Measurements from ENCODE around the gene ZSCAN20. TPM values are rescaled to one million over a fixed set of nuclear protein-coding genes. Genes with fewer than 3 reads are reported as not detected.
A peak's percentile ranks its signal among the peaks of the same experiment; 100 is the strongest.

ZSCAN20 gene
- total RNA-seq, result 0.94 TPM
- polyA plus RNA-seq, result under 1 TPM in 2 of 4 donors, not detected in 2; 0.17 to 0.35 TPM

DNA sequence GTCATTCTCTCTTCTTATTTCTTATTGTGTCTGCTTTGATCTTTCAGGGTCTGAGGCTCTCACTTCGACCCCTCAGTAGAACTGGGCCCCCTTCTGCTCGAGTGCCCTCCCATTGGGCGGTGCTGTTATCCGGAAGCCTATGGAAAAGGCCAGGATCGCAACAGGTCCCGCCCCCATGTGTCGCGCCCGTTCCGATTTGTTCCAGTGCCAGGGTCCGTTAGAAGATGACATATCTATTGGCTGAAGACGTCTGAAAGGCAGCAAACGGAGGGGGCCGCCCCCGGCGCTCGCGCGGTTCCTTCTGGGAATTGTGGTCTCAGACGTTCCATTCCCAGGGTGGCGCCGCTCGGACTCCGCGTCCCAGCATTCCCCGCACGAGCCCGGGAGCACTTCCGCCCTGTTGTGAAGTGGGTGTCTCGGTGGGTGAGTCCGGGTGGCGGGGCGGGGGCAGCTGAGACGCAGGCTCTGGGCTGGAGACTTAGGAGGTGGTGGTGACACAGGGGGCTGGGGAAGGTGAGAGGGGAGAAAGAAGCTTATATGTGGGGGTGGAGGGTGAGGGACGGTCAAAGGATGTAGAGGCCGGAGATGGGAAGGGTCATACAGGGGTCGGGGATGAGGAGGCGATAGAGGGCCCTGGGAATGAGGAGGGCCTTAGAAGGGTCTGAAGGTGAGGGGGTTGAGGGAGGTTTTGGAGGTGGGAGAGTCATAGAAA lies at the start of gene ZSCAN20:
Gene ZSCAN20 (plus strand): TSS at position 377 of the 712 bp plus-strand sequence. CDS start 6,644 bp downstream, outside the sequence.
- Mint-ChIP-seq H3K9me3 (no peaks in the 10 kb centered on the region), H3K27me3 (no peaks in the 10 kb centered on the region), H3K4me3 (peak within 1 kb of the TSS; percentile 78 to 97 (median 91)), H3K4me1 (peaks cover 4 to 29% (median 18%) of the 10 kb centered on the region in 4 donors), H3K36me3 (no peaks in the 10 kb centered on the region), H3K27ac (peak within 1 kb of the TSS; percentile 43 to 95 (median 67))
- H3K9me3 ChIP-seq (ENCODE audit: control insufficient read depth in 2 of 2, low read length in 2 of 2), result no peaks in the 10 kb centered on the region
- DNase-seq, result peak; percentile 70 to 92 (median 77)
- peak; percentile 94 to 96 for ATAC-seq (ENCODE audit: low read depth in 2 of 2)
- H3K4me1 ChIP-seq (ENCODE audit: control insufficient read depth, insufficient read depth, low read length, poor library complexity, severe bottlenecking), result peaks cover 11% of the 10 kb centered on the region
- no peaks in the 10 kb centered on the region for H3K36me3 ChIP-seq (ENCODE audit: control insufficient read depth, insufficient read depth, low read length)
- H3K27me3 ChIP-seq (ENCODE audit: control insufficient read depth, insufficient read depth, low read length), result no peaks in the 10 kb centered on the region
- H3K27ac ChIP-seq (ENCODE audit: insufficient read depth, low read length, poor library complexity, severe bottlenecking), result peak within 1 kb of the TSS; percentile 52
- H3K4me3 ChIP-seq (ENCODE audit: low read depth, low read length), result peak within 1 kb of the TSS; percentile 90

DNA sequence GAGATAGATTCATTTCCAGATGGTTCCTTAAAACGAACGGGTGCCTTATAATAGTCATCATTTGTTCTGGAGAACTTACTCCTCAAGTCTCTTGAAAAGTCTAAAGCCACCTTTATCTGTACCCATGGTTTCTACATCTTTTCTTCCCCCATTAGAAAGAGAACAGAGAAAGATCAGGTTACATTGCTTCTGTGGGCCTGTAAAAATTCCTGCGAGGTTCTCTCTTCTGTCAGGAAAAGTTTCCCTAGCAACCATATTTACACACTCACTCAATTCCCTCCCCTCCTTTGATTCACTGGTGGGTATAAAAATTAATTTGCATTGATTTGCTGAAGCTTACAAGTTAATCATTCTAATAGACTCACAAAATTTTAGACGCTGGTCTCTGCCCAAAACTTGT lies 48.2 kb upstream of the ZSCAN20 start:
- Histone ChIP-seq H3K4me1 (ENCODE audit: control insufficient read depth, insufficient read depth, low read length, poor library complexity, severe bottlenecking) (no peaks in the 10 kb centered on the region), H3K27ac (ENCODE audit: insufficient read depth, low read length, poor library complexity, severe bottlenecking) (no peak overlapping the region), H3K36me3 (ENCODE audit: control insufficient read depth, insufficient read depth, low read length) (no peaks in the 10 kb centered on the region), H3K9me3 (ENCODE audit: control insufficient read depth in 2 of 2, low read length in 2 of 2) (no peaks in the 10 kb centered on the region), H3K4me3 (ENCODE audit: low read depth, low read length) (no peak overlapping the region), H3K27me3 (ENCODE audit: control insufficient read depth, insufficient read depth, low read length) (peaks cover 33% of the 10 kb centered on the region)
- H3K27me3 Mint-ChIP-seq, result peaks cover 47% of the 10 kb centered on the region
- no peak overlapping the region for H3K27ac Mint-ChIP-seq
- ATAC-seq (ENCODE audit: low read depth in 2 of 2) (no peak), DNase-seq (no peak)
- H3K36me3 Mint-ChIP-seq, result no peaks in the 10 kb centered on the region
- H3K9me3 Mint-ChIP-seq, result peaks cover 0 to 4% (median 2%) of the 10 kb centered on the region in 7 donors
- H3K4me3 Mint-ChIP-seq, result no peak overlapping the region
- H3K4me1 Mint-ChIP-seq, result no peaks in the 10 kb centered on the region

DNA sequence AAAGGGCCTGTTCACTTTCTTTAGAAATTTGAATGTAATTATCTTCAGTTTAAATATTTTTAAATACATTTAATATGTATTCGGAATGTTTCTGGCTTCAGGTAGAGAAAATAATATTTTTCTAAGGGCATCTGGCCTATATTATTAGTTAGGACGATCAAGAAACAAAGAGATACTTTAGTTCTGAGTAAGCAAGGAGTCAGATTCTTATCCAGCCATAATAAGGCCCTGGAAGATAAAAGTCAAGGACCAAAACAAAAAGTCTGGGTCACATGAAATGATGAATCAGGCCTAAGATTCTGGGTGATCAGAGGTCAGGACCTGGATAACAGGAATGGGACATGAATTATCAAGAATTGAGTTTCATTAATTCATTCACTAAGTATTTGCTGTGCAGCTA lies 47.8 kb upstream of the ZSCAN20 start:
- no peak for ATAC-seq (ENCODE audit: low read depth in 2 of 2)
- no peaks in the 10 kb centered on the region for H3K9me3 ChIP-seq (ENCODE audit: control insufficient read depth in 2 of 2, low read length in 2 of 2)
- Mint-ChIP-seq H3K36me3 (no peaks in the 10 kb centered on the region), H3K4me1 (no peaks in the 10 kb centered on the region), H3K27ac (no peak overlapping the region), H3K9me3 (peaks cover 0 to 4% (median 2%) of the 10 kb centered on the region in 7 donors), H3K4me3 (no peak overlapping the region), H3K27me3 (peaks cover 47% of the 10 kb centered on the region)
- peaks cover 36% of the 10 kb centered on the region for H3K27me3 ChIP-seq (ENCODE audit: control insufficient read depth, insufficient read depth, low read length)
- no peak for DNase-seq
- no peaks in the 10 kb centered on the region for H3K4me1 ChIP-seq (ENCODE audit: control insufficient read depth, insufficient read depth, low read length, poor library complexity, severe bottlenecking)
- no peak overlapping the region for H3K4me3 ChIP-seq (ENCODE audit: low read depth, low read length)
- H3K36me3 ChIP-seq (ENCODE audit: control insufficient read depth, insufficient read depth, low read length), result no peaks in the 10 kb centered on the region
- no peak overlapping the region for H3K27ac ChIP-seq (ENCODE audit: insufficient read depth, low read length, poor library complexity, severe bottlenecking)

DNA sequence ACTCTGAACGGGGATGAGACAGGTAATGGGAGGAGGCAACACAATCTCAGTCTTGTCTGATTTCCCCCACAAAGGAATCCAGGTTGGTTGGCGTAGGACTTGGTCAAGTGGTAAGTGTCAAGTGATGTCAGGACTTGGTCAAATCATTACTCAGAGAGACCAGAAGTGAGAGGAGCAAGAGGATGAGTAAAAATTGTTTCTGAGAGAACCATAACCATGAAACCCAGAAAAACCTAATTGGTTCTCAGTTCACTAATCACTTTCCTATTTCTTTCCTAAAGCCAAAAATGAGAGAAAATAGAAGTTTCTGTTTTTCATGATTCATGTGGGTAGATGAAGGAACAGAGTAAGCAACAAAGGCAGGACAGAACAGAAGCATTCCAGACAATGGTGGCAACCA lies 46.5 kb upstream of the ZSCAN20 start:
- Histone ChIP-seq H3K9me3 (ENCODE audit: control insufficient read depth in 2 of 2, low read length in 2 of 2) (no peaks in the 10 kb centered on the region), H3K27me3 (ENCODE audit: control insufficient read depth, insufficient read depth, low read length) (peaks cover 39% of the 10 kb centered on the region), H3K27ac (ENCODE audit: insufficient read depth, low read length, poor library complexity, severe bottlenecking) (no peak overlapping the region), H3K36me3 (ENCODE audit: control insufficient read depth, insufficient read depth, low read length) (no peaks in the 10 kb centered on the region), H3K4me3 (ENCODE audit: low read depth, low read length) (no peak overlapping the region), H3K4me1 (ENCODE audit: control insufficient read depth, insufficient read depth, low read length, poor library complexity, severe bottlenecking) (peaks cover 8% of the 10 kb centered on the region)
- DNase-seq, result no peak
- peaks cover 0 to 4% (median 0%) of the 10 kb centered on the region in 7 donors for H3K9me3 Mint-ChIP-seq
- no peak overlapping the region for H3K4me3 Mint-ChIP-seq
- no peaks in the 10 kb centered on the region for H3K36me3 Mint-ChIP-seq
- peaks cover 44% of the 10 kb centered on the region for H3K27me3 Mint-ChIP-seq
- H3K4me1 Mint-ChIP-seq, result peaks cover 0 to 2% (median 0%) of the 10 kb centered on the region in 4 donors
- no peak overlapping the region for H3K27ac Mint-ChIP-seq
- ATAC-seq (ENCODE audit: low read depth in 2 of 2), result no peak

DNA sequence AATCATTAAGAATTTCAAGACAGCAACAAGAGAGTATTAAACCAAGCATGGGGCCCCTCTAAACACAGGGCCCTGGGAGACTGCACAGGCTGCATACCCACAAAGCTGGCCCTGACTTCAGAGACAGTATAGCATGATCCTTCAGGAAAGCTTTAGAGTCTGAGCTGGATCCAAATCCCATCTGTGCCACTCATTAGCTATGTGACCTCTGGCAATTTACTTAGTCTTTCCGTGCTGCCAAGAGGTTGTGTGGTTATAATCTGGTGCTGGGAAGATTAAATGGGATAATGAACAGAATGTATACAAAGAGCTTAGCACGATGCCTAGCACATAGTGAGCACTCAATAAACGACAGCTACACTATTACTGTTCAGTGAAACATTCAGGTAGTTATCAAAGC lies 45.5 kb upstream of the ZSCAN20 start:
- Histone ChIP-seq H3K36me3 (ENCODE audit: control insufficient read depth, insufficient read depth, low read length) (no peaks in the 10 kb centered on the region), H3K27ac (ENCODE audit: insufficient read depth, low read length, poor library complexity, severe bottlenecking) (no peak overlapping the region), H3K4me1 (ENCODE audit: control insufficient read depth, insufficient read depth, low read length, poor library complexity, severe bottlenecking) (peaks cover 8% of the 10 kb centered on the region), H3K9me3 (ENCODE audit: control insufficient read depth in 2 of 2, low read length in 2 of 2) (no peaks in the 10 kb centered on the region), H3K27me3 (ENCODE audit: control insufficient read depth, insufficient read depth, low read length) (peaks cover 35% of the 10 kb centered on the region), H3K4me3 (ENCODE audit: low read depth, low read length) (no peak overlapping the region)
- H3K4me3 Mint-ChIP-seq, result no peak overlapping the region
- H3K9me3 Mint-ChIP-seq, result peaks cover 0 to 3% (median 0%) of the 10 kb centered on the region in 7 donors
- peaks cover 2 to 4% (median 3%) of the 10 kb centered on the region in 4 donors for H3K4me1 Mint-ChIP-seq
- no peak overlapping the region for H3K27ac Mint-ChIP-seq
- ATAC-seq (ENCODE audit: low read depth in 2 of 2) (no peak), DNase-seq (no peak)
- peaks cover 42% of the 10 kb centered on the region for H3K27me3 Mint-ChIP-seq
- no peaks in the 10 kb centered on the region for H3K36me3 Mint-ChIP-seq

DNA sequence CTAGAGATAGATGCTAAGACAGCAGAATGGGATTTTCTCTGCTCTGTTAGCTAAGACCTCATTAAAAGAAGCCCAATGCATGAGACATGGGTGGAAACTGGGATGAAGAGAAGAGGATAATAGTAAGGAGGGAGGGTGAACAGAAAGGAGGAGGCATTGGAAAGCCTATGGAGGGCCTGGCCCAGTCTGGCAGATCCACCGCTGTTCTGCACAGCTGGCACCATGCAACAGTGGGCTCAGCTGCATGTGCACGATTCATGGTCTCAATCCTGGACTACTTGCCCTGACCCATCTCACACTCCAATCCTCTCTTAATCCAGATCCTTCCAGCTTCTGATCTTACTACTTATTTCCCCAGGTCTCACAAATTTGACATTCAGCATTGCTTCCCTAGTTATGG lies 43.8 kb upstream of the ZSCAN20 start:
- Histone ChIP-seq H3K4me3 (ENCODE audit: low read depth, low read length) (no peak overlapping the region), H3K27ac (ENCODE audit: insufficient read depth, low read length, poor library complexity, severe bottlenecking) (no peak overlapping the region), H3K4me1 (ENCODE audit: control insufficient read depth, insufficient read depth, low read length, poor library complexity, severe bottlenecking) (peaks cover 8% of the 10 kb centered on the region), H3K36me3 (ENCODE audit: control insufficient read depth, insufficient read depth, low read length) (no peaks in the 10 kb centered on the region), H3K27me3 (ENCODE audit: control insufficient read depth, insufficient read depth, low read length) (peaks cover 40% of the 10 kb centered on the region), H3K9me3 (ENCODE audit: control insufficient read depth in 2 of 2, low read length in 2 of 2) (no peaks in the 10 kb centered on the region)
- ATAC-seq (ENCODE audit: low read depth in 2 of 2) (no peak), DNase-seq (no peak)
- Mint-ChIP-seq H3K36me3 (no peaks in the 10 kb centered on the region), H3K9me3 (peaks cover 0 to 3% (median 0%) of the 10 kb centered on the region in 7 donors), H3K4me1 (peaks cover 2 to 4% (median 3%) of the 10 kb centered on the region in 4 donors), H3K27me3 (peaks cover 26% of the 10 kb centered on the region), H3K4me3 (no peak overlapping the region), H3K27ac (no peak overlapping the region)

DNA sequence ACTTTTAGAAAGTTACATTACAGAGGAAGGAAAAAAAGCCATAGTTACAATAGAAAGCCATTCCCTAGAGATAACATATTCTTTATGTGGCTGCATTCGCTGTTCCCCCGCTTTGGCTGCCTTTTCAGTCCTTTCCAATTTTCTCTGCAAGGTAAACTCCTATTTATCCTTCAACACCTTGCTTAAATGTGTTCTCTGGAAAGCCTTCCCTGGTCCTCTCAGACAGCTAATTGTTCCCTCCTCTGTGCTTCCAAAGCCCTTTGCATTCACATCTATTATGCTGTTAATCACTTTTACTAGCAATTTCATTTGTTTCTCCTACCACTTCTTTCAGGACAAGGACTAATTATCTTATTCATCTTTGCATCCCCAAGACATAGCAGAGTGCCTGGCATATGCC lies 43.1 kb upstream of the ZSCAN20 start:
- Mint-ChIP-seq H3K36me3 (no peaks in the 10 kb centered on the region), H3K4me1 (peaks cover 2 to 4% (median 3%) of the 10 kb centered on the region in 4 donors), H3K27me3 (peaks cover 29% of the 10 kb centered on the region), H3K9me3 (peaks cover 0 to 3% (median 0%) of the 10 kb centered on the region in 7 donors), H3K4me3 (no peak overlapping the region), H3K27ac (no peak overlapping the region)
- Histone ChIP-seq H3K4me1 (ENCODE audit: control insufficient read depth, insufficient read depth, low read length, poor library complexity, severe bottlenecking) (peaks cover 8% of the 10 kb centered on the region), H3K36me3 (ENCODE audit: control insufficient read depth, insufficient read depth, low read length) (no peaks in the 10 kb centered on the region), H3K27me3 (ENCODE audit: control insufficient read depth, insufficient read depth, low read length) (peaks cover 42% of the 10 kb centered on the region), H3K4me3 (ENCODE audit: low read depth, low read length) (no peak overlapping the region), H3K9me3 (ENCODE audit: control insufficient read depth in 2 of 2, low read length in 2 of 2) (no peaks in the 10 kb centered on the region), H3K27ac (ENCODE audit: insufficient read depth, low read length, poor library complexity, severe bottlenecking) (no peak overlapping the region)
- DNase-seq (no peak), ATAC-seq (ENCODE audit: low read depth in 2 of 2) (no peak)
